Fibroblast of pulmonary artery (primary cell): Measurements from ENCODE around the gene MED10.
"Not testable (repeated sequence)": the region's sequence is repeated elsewhere in the genome, so short reads cannot be mapped to it uniquely, and the experiment has no call there.

Experiments
- DNase-seq: peaks from one replicate; pipeline ENCODE4 v3.0.0-alpha.2; 2010; ENCODE audit warnings: low read depth
- H3K4me3 ChIP-seq: replicated peaks from 2 replicates; pipeline ENCODE4 v1.5.1; 2011; ENCODE audit warnings: low read depth, mild to moderate bottlenecking, control low read depth, low read length, moderate library complexity
- TF ChIP-seq, protein P1 (sequence below): IDR thresholded peaks from 2 replicates; pipeline ENCODE4 v1.5.1; 2011; ENCODE audit warnings: mild to moderate bottlenecking, control low read depth, low read length, inconsistent platforms; ENCODE audit errors: missing control alignments

MED10 gene

DNA sequence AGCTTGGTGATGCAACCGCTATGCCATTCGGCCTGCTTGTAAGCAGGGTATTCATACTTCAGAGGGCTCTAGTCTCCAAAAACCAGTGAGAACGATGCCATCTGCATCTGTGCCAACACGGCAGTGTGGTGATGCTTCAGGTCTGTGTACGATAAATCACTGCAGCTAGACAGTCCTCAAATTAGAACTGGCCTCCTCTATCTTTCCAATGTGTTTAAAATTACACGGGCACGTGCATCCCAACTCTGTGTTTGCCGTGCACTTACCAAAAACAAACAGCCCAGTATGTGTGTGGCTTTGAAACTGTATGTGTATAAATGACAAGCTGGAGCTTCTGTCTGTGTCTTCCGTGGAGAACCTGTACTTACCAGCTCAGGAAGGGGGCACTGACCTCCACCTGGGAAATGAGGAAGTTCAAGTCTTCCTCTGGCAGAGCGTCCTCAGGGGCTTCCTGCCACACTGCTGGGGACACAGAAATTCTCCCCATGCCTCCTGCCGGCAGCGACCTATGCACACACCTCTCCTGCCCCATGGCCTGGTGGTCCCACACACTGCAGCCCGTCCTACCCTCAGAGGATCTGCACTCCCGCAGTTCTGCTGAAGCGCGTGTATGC is 12.3 kb downstream of the MED10 start:
- TF ChIP-seq, protein P1, sequence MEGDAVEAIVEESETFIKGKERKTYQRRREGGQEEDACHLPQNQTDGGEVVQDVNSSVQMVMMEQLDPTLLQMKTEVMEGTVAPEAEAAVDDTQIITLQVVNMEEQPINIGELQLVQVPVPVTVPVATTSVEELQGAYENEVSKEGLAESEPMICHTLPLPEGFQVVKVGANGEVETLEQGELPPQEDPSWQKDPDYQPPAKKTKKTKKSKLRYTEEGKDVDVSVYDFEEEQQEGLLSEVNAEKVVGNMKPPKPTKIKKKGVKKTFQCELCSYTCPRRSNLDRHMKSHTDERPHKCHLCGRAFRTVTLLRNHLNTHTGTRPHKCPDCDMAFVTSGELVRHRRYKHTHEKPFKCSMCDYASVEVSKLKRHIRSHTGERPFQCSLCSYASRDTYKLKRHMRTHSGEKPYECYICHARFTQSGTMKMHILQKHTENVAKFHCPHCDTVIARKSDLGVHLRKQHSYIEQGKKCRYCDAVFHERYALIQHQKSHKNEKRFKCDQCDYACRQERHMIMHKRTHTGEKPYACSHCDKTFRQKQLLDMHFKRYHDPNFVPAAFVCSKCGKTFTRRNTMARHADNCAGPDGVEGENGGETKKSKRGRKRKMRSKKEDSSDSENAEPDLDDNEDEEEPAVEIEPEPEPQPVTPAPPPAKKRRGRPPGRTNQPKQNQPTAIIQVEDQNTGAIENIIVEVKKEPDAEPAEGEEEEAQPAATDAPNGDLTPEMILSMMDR = no peak
- no peak for DNase-seq

DNA sequence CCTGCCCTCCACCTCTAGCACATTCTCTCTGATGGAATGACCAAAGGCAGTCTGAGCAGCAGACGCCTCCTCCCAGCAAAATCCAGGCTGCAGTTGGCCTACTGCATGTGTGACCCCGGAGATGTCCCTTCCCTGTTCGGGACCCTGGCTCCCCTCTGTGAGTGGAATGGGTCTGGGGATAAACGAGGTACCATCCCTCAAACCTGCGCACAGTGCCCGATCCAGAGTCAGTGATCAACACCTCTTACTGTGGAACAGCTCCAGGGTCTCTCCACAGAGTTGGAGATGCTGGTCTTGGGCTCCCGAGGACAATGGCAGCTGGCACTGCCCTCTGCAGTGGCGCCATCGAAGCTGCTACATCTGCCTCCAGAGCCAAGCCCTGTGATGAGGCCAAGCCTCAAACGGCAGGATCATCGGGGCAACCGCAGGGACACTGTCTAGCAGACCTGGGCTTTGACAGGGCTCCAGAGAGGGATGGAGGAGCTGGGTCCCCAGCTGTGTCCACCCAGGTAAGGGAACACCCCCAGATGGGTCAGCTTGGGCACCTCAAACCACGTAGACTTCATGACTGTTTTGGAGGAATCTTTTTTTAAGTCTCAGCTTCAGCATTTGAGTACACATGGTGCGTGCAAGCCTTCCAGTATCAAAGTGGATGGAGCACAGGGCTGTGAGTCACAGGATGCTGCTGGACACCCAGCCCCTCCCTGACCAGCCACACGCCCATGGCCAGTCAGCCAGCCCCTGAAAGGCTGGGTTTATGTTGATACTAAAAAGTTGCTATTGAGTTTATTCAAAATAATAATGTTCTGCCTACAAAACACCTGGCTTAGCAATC is 13.0 kb downstream of the MED10 start:
- H3K4me3 ChIP-seq = no peak overlapping the region
- TF ChIP-seq, protein P1 = no peak
- DNase-seq = peak; percentile 29

More for the DNA sequence above, 12.3 kb downstream of the MED10 start:
- H3K4me3 ChIP-seq = no peak overlapping the region

DNA sequence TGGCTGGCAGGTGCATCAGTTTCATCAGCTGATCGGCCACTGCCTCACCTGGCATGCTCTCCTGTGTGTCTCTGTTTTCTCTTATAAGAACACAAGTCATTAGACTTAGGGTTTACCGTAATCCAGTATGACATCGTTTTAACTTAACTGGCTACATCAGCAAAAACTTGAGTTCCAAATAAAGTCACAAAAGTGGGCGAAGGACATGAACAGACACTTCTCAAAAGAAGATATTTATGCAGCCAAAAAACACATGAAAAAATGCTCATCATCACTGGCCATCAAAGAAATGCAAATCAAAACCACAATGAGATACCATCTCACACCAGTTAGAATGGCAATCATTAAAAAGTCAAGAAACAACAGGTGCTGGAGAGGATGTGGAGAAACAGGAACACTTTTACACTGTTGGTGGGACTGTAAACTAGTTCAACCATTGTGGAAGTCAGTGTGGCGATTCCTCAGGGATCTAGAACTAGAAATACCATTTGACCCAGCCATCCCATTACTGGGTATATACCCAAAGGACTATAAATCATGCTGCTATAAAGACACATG is 14.8 kb downstream of the MED10 start:
- not testable (repeated sequence) for DNase-seq, H3K4me3 ChIP-seq

DNA sequence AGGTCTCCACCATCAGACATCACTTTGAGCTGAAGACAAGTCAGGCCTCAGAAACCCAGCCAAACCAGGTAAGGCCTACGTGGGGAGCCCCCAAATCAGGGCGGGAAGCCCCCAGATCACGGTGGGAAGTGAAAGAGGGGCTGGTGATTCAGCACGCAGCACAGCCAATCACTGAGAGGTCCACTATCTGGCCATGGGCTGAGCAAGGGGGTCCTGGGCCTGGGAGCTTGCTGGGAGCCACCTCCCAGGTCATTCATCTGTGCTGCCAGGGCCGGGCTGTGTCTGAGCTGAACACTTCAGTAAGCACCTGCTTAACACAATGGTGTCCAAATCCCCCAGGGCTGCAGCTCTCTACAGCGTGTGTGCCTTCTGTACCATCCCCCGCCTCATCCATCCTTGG is 15.5 kb downstream of the MED10 start:
- TF ChIP-seq, protein P1 = no peak
- no peak for DNase-seq
- no peak overlapping the region for H3K4me3 ChIP-seq

DNA sequence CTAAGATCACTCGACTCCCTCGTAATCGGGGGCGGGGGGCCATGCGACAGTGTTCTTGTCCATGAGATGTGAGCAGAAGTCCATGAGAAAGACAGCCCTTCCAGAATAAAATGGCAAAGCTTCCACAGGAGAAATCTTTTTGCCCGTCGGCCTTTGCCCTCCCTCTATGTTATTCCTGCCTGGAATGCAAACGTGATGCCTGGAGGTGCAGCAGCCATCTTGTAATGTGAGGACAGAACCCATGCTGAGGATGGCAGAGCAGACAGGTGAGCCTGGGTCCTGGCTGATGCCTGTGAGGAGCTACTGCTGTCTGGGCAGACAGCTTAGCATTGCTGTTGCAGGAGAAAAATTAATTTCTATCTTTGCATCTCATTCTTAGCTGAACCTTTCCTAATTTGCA is 17.2 kb downstream of the MED10 start:
- no peak for DNase-seq
- no peak overlapping the region for H3K4me3 ChIP-seq
- TF ChIP-seq, protein P1 = no peak

DNA sequence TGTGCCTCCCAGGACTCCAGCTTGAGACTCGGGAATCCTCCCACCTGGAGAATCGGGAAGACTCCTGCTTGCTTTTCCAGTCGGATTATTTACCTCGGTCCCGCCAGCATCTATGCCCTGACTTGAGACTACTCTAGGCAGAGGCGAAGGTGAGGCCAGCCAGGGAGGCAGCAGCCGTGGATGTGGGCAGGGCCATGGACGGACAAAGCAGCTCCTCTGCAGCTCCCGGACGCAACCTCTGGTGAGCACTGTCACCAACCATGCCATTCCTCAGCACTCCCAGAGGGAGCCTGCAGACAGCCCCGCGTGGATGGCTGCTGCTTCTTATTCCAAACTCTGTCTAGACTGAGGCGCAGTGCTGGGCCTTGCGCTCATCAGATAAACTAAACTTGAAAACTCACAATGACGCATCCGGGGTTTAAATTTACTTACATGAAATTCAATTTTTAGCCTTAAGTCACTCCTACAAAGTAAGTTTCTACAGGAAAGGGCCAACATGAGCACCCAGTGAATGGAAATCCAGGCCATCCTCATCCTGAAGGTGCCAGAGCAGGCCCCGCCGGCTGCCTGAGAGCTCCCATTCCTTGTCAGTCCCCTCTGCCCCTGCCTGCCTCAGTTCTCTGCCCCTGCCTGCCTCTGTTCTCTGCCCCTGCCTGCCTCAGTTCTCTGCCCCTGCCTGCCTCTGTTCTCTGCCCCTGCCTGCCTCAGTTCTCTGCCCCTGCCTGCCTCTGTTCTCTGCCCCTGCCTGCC is 17.8 kb downstream of the MED10 start:
- no peak for DNase-seq
- TF ChIP-seq, protein P1 = no peak
- no peak overlapping the region for H3K4me3 ChIP-seq
